ENCODE results near the gene KDM4C.
A peak's percentile ranks its signal among the peaks of the same experiment; 100 is the strongest.

KDM4C gene

DNA sequence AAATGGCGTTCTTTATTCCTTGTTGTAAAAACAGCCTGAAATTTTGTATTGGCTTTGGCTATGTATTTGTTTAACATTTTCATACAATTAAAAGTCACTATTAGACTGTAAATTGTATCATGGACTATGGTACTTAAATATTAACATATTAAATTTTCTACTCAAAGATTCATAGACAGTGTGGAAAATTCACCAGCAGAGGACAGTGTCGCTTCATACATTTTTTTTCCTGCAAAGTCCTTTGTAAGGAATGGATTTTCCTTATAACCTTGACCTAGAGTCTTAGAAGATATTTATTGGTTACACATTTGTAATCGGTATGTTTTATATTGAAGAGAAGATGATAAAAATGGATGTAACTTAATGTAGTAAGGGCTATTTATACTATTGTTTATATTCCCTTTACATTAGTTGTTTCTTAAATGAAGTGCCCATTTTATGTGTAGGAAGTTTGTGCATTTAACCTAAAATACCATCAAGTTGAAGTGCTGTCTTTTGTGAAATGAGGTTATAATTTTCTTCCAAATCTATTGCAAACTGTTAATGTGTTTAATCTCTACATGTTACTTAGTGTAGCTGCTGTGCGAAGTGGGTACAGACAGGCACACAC, 150.1 kb downstream of the KDM4C start:
- H3K27ac ChIP-seq = no peak overlapping the region
- no peak for DNase-seq (ENCODE audit: low spot score)
- CTCF ChIA-PET = interaction anchor here (0.7 kb wide), 1 partner anchor 28 kb away, joined by 3 read pairs; no protein-coding TSS in a partner anchor
- TF ChIP-seq, protein P1, sequence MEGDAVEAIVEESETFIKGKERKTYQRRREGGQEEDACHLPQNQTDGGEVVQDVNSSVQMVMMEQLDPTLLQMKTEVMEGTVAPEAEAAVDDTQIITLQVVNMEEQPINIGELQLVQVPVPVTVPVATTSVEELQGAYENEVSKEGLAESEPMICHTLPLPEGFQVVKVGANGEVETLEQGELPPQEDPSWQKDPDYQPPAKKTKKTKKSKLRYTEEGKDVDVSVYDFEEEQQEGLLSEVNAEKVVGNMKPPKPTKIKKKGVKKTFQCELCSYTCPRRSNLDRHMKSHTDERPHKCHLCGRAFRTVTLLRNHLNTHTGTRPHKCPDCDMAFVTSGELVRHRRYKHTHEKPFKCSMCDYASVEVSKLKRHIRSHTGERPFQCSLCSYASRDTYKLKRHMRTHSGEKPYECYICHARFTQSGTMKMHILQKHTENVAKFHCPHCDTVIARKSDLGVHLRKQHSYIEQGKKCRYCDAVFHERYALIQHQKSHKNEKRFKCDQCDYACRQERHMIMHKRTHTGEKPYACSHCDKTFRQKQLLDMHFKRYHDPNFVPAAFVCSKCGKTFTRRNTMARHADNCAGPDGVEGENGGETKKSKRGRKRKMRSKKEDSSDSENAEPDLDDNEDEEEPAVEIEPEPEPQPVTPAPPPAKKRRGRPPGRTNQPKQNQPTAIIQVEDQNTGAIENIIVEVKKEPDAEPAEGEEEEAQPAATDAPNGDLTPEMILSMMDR (conservative IDR thresholded peaks at IDR 0.05; ENCODE audit: low read depth) = peak; percentile 80
- POLR2A ChIA-PET (ENCODE audit: low non-redundant PET) = no interaction called here

DNA sequence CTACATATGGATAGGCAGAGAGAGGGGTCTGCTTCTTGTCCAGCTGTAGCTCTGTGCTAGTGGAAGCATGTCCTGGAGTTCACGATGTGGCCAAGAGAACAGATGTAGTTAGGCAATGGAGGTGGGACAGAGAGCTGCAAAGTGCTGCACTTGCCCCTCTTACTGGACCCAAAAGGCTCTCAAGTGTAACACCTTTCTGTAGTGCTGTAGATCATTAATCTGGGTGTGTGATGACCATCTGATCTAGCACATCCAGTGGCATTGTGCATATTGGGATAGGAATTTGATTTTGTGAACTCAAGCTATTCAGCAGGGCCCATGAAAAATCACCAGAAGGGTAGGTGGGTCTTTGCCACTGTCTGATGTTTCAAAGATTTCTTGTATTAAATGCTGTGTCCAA, 151.4 kb downstream of the KDM4C start:
- ChIA-PET CTCF (no interaction called here), POLR2A (ENCODE audit: low non-redundant PET) (no interaction called here)
- TF ChIP-seq, protein P1 (conservative IDR thresholded peaks at IDR 0.05; ENCODE audit: low read depth) = no peak
- no peak for DNase-seq (ENCODE audit: low spot score)
- H3K27ac ChIP-seq = no peak overlapping the region

DNA sequence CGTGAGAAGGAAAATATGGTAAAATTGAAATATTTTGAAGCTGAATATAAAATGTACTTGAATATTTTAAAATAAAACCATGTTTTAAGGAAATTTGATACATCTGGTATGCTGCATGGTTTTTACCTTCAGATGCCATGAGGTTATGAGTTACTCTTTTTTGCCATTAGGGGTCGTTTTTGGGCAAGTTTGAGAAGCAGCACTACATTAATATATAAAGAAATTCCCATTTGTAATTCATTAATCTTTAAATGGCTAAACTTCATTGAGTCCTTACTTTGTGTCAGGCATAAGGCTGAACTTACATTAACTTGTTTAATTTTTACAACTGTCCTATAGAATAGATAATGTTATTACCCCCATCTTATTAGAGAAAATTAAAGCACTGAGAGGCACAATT, 152.3 kb downstream of the KDM4C start:
- ChIA-PET POLR2A (ENCODE audit: low non-redundant PET) (no interaction called here), CTCF (no interaction called here)
- TF ChIP-seq, protein P1 (conservative IDR thresholded peaks at IDR 0.05; ENCODE audit: low read depth) = peak; percentile 46
- no peak for DNase-seq (ENCODE audit: low spot score)
- H3K27ac ChIP-seq = no peak overlapping the region

GRCh38 chr9:6910497-6910896, 152.7 kb downstream of the KDM4C start:
- CTCF ChIA-PET = no interaction called here
- POLR2A ChIA-PET (ENCODE audit: low non-redundant PET) = no interaction called here
- no peak for DNase-seq (ENCODE audit: low spot score)
- TF ChIP-seq, protein P1 (conservative IDR thresholded peaks at IDR 0.05; ENCODE audit: low read depth) = no peak
- no peak overlapping the region for H3K27ac ChIP-seq

- POLR2A ChIA-PET (ENCODE audit: low non-redundant PET) = no interaction called here
- TF ChIP-seq, protein P1 (conservative IDR thresholded peaks at IDR 0.05; ENCODE audit: low read depth) = no peak
- CTCF ChIA-PET = no interaction called here
- H3K27ac ChIP-seq = no peak overlapping the region
- DNase-seq (ENCODE audit: low spot score) = no peak
Measured at GRCh38 chr9:6911901-6912638, 154.3 kb downstream of the KDM4C start.

DNA sequence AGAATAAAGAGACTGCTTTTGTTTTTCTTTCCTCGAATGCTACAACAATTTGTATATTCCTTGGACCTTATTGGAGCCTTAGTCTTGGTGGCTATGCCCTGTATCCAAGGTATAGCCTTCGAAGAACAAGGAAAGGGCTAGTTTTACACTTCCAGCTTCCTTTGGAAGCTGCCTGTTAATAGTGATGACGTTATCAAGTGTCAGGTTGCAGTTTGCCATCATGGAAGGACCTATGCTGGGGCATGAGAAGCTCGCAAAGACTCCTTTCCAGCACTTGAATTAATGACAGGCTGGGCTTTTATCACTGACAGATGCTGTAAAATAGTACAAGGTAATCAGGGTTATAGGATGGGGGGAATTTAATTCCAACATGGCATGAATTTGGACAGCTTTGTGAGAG, 157.9 kb downstream of the KDM4C start:
- TF ChIP-seq, protein P1 (conservative IDR thresholded peaks at IDR 0.05; ENCODE audit: low read depth) = no peak
- CTCF ChIA-PET = no interaction called here
- H3K27ac ChIP-seq = no peak overlapping the region
- POLR2A ChIA-PET (ENCODE audit: low non-redundant PET) = no interaction called here
- no peak for DNase-seq (ENCODE audit: low spot score)
